ENCODE data around the gene CAMTA1.

- no peak for TF ChIP-seq CTCF (IDR thresholded peaks at IDR 0.05; ENCODE audit: poor library complexity)
- TF ChIP-seq EZH2 (IDR thresholded peaks at IDR 0.05; ENCODE audit: borderline replicate concordance): no peak
These were observed 999.9 kb downstream of the CAMTA1 start for GRCh38 chr1:7785108-7785507.

Data from hepatocyte (in vitro differentiated cells).